K562 (cell line): ENCODE data around the gene ESX1. TPM values are rescaled to one million over a fixed set of nuclear protein-coding genes. Genes with fewer than 3 reads are reported as not detected.

Experiments
- ATAC-seq: fragments of 200-7000 bp; cut with Tn5 transposase; 3 replicates; pipeline ENCODE4 v1.9.1; 2020; ENCODE audit warnings: moderate library complexity
- BruUV-seq: library from RNA; stranded (reverse); fragments of 400-500 nt; replicated peaks from 2 replicates; lab custom pipeline; 2021; lab: Mats Ljungman, UMichigan
- CTCF ChIA-PET: fragments of 300-600 bp; formaldehyde crosslinking; extraction: SDS; loops from one replicate; lab custom pipeline; 2021; ENCODE audit warnings: low intra/inter-chr PET ratio; lab: Yijun Ruan, JAX
- POLR2A ChIA-PET: fragments of 300-600, 350-650 bp; sonication (Branson Sonifier 250); formaldehyde crosslinking; extraction: SDS; loops from one replicate; lab custom pipeline; 2021; ENCODE audit warnings: antibody characterized with exemption, inconsistent platforms; lab: Yijun Ruan, JAX
- DNase-seq, 4 experiments: peaks; one replicate each; pipeline versions ENCODE4 v3.0.0 to v3.0.0-alpha.2; 2011 to 2018; ENCODE audit warnings: low spot score in 3 of 4, mixed read lengths in 3 of 4; ENCODE audit errors: extremely low read depth in 1 of 4
- FAIRE-seq: peaks from 2 replicates; lab custom pipeline; 2011; peaks lifted over from hg19 to GRCh38; lab: Jason Lieb, UNC
- H2AFZ ChIP-seq: 2 replicates; pipeline ENCODE4 v1.6.0; 2011; ENCODE audit warnings: low read depth, low read length, control low read depth, inconsistent platforms
- H3K27ac ChIP-seq: fragments of 200-600 bp; 3 replicates; pipeline ENCODE4 v1.8.0; 2011; ENCODE audit warnings: low read depth, mild to moderate bottlenecking, control low read depth, inconsistent platforms, low read length, moderate library complexity, mixed read lengths; ENCODE audit errors: extremely low read depth
- H3K27me3 ChIP-seq, 2 experiments: fragments of 300-600 bp in 1 of 2; 2 replicates in 1 of 2; 3 replicates in 1 of 2; pipeline versions ENCODE4 v1.6.0 to v1.8.0; 2011; ENCODE audit warnings: inconsistent platforms in 2 of 2, low read length in 2 of 2, mild to moderate bottlenecking in 1 of 2, mixed read lengths in 1 of 2, moderate library complexity in 1 of 2; ENCODE audit not compliant: control insufficient read depth in 2 of 2, insufficient read depth in 2 of 2
- H3K36me3 ChIP-seq: fragments of 300-600 bp; 3 replicates; pipeline ENCODE4 v1.8.0; 2011; ENCODE audit warnings: mild to moderate bottlenecking, low read length, inconsistent platforms; ENCODE audit not compliant: control insufficient read depth, insufficient read depth
- H3K4me1 ChIP-seq, 2 experiments: fragments of 200-600 bp in 1 of 2; replicated peaks in 1 of 2; 2 replicates in 1 of 2; 3 replicates in 1 of 2; pipeline versions ENCODE4 v1.5.1 to v1.8.0; 2011; ENCODE audit warnings: inconsistent platforms in 2 of 2, low read length in 2 of 2, mild to moderate bottlenecking in 1 of 2, mixed read lengths in 1 of 2, moderate library complexity in 1 of 2; ENCODE audit not compliant: control insufficient read depth in 2 of 2, insufficient read depth in 2 of 2
- H3K4me2 ChIP-seq: 2 replicates; pipeline ENCODE4 v1.6.1; 2011; ENCODE audit warnings: low read length, control low read depth, inconsistent platforms, mixed read lengths; ENCODE audit not compliant: insufficient read depth
- H3K4me3 ChIP-seq: fragments of 200-600 bp; sonication (generic), shearing (Covaris generic); 2 replicates; pipeline ENCODE4 v1.5.1; 2016; ENCODE audit warnings: control low read depth, inconsistent platforms
- H3K79me2 ChIP-seq: fragments of 200-600 bp; 3 replicates; pipeline ENCODE4 v1.8.0; 2011; ENCODE audit warnings: low read length, inconsistent platforms; ENCODE audit not compliant: control insufficient read depth, insufficient read depth
- H3K9ac ChIP-seq, 2 experiments: 2 replicates each; pipeline versions ENCODE4 v1.6.0 to v1.6.1; 2011; ENCODE audit warnings: low read depth in 2 of 2, low read length in 2 of 2, control low read depth in 1 of 2, inconsistent platforms in 1 of 2, mild to moderate bottlenecking in 1 of 2, mixed read lengths in 1 of 2; ENCODE audit not compliant: insufficient read depth in 1 of 2
- H3K9me1 ChIP-seq: one replicate; pipeline ENCODE4 v1.6.0; 2011; ENCODE audit warnings: inconsistent platforms, mild to moderate bottlenecking, low read length, moderate library complexity; ENCODE audit not compliant: control insufficient read depth, insufficient read depth
- H3K9me3 ChIP-seq: replicated peaks from 2 replicates; pipeline ENCODE4 v1.5.1; 2011; ENCODE audit warnings: low read depth, low read length, inconsistent platforms; ENCODE audit not compliant: control insufficient read depth, insufficient read depth
- H4K20me1 ChIP-seq: replicated peaks from 2 replicates; pipeline ENCODE4 v1.6.1; 2011; ENCODE audit warnings: low read length, inconsistent platforms, mixed read lengths; ENCODE audit not compliant: control insufficient read depth, insufficient read depth
- AFF4 ChIP-seq: sonication (generic); formaldehyde crosslinking; IDR thresholded peaks from 2 replicates; pipeline ENCODE4 v1.8.0; 2023; ENCODE audit warnings: mild to moderate bottlenecking, missing genetic modification reagents
- BRD9 ChIP-seq: fragments of 450-650 bp; IDR thresholded peaks from 2 replicates; pipeline ENCODE4 v1.6.1; 2018; ENCODE audit warnings: low read depth; ENCODE audit not compliant: partially characterized antibody
- EHMT2 ChIP-seq: fragments of 450-650 bp; IDR thresholded peaks from 2 replicates; pipeline ENCODE4 v1.6.1; 2018; ENCODE audit warnings: antibody characterized with exemption
- EP300 ChIP-seq: IDR thresholded peaks from 2 replicates; pipeline ENCODE4 v1.6.1; 2012; ENCODE audit warnings: low read length, improper control_type of control experiment
- NCOA6 ChIP-seq: fragments of 450-650 bp; IDR thresholded peaks from 2 replicates; pipeline ENCODE4 v1.6.1; 2017; ENCODE audit warnings: mild to moderate bottlenecking
- RBM34 ChIP-seq: fragments of 200-400 bp; formaldehyde crosslinking; IDR thresholded peaks from 2 replicates; pipeline ENCODE4 v1.6.1; 2018; ENCODE audit warnings: low read length, borderline replicate concordance; ENCODE audit not compliant: insufficient read depth
- SIN3B ChIP-seq: fragments of 450-650 bp; IDR thresholded peaks from 2 replicates; pipeline ENCODE4 v1.6.1; 2017; ENCODE audit warnings: low read depth, mild to moderate bottlenecking, moderate library complexity
- ZNF561 ChIP-seq: fragments of 450-650 bp; formaldehyde crosslinking; conservative IDR thresholded peaks from 2 replicates; pipeline ENCODE4 v1.4.0; 2020; ENCODE audit warnings: mild to moderate bottlenecking, moderate library complexity
- WGBS: fragments of 100-300 bp; shearing (Covaris generic); methylation state at CpG from one replicate; pipeline ENCODE4 v1.1.6; 2016; ENCODE audit warnings: low coverage, mixed read lengths; ENCODE audit not compliant: insufficient coverage; ENCODE audit errors: missing lambda C conversion rate; 5-methylcytosine and 5-hydroxymethylcytosine counted together
- in situ Hi-C: fragments of 300-500 bp; cut with MboI; formaldehyde crosslinking; loops from 4 replicates; pipeline ENCODE4 v1.15.0; 2018; ENCODE audit warnings: inconsistent platforms, mixed read lengths
- intact Hi-C: fragments of 100-400 bp; cut with micrococcal nuclease; formaldehyde crosslinking; loops from 2 replicates; pipeline ENCODE4 v1.14.2; 2022
- polyA plus RNA-seq, 8 experiments: library from polyadenylated mRNA; depleted of rRNA in 4 of 8; stranded (reverse) in 5 of 8; unstranded in 3 of 8; fragments of >200 nt; fragmentation: Nextera tagmentation in 2 of 8; fragmentation: Illumina TruSeq in 1 of 8; extraction: Ambion mirVana in 2 of 8; extraction: Trizol in 1 of 8; gene quantifications; 2 replicates each; pipeline versions ENCODE4 v1.2.1 to v1.2.3, GENCODE V29; 2011 to 2014; ENCODE audit warnings: inconsistent platforms in 1 of 8, missing spikeins in 1 of 8
- total RNA-seq, 7 experiments: library from RNA; depleted of rRNA in 6 of 7; stranded (reverse); fragments of >200 nt in 6 of 7; fragmentation: Illumina TruSeq in 2 of 7; extraction: Trizol in 2 of 7; gene quantifications; 2 replicates each; pipeline versions ENCODE4 v1.2.1 to v1.2.3, GENCODE V29; 2011 to 2021; ENCODE audit warnings: low replicate concordance in 1 of 7
- TF ChIP-seq, protein P1 (sequence below), 3 experiments: IDR thresholded peaks in 2 of 3; conservative IDR thresholded peaks in 1 of 3; 2 replicates each; pipeline ENCODE4 v1.5.1; 2011 to 2012; ENCODE audit warnings: low read length in 3 of 3, mild to moderate bottlenecking in 3 of 3, control low read depth in 2 of 3, improper control_type of control experiment in 1 of 3, inconsistent platforms in 1 of 3, low read depth in 1 of 3, mixed read lengths in 1 of 3, moderate library complexity in 1 of 3; ENCODE audit not compliant: insufficient read depth in 2 of 3

ESX1 gene
- total and polyA plus RNA-seq, 9 of the 15 experiments (the other 6 are each of a cell fraction or from before 2014, with no cell fraction given), result not detected

GRCh38 chrX:104211187-104211586, 43.5 kb downstream of the ESX1 start:
- Histone ChIP-seq H3K27ac (no peak overlapping the region), H3K9me1 (no peaks in the 10 kb centered on the region), H3K36me3 (no peaks in the 10 kb centered on the region), H3K9ac (no peak overlapping the region), H2AFZ (no peak overlapping the region), H3K4me3 (no peak overlapping the region), H3K79me2 (no peaks in the 10 kb centered on the region), H3K27me3 (no peaks in the 10 kb centered on the region), H3K4me1 (no peaks in the 10 kb centered on the region), H4K20me1 (no peaks in the 10 kb centered on the region), H3K9me3 (no peaks in the 10 kb centered on the region), H3K4me2 (no peak overlapping the region)
- TF ChIP-seq ZNF561 (CRISPR knock-in tag), result no peak
- TF ChIP-seq RBM34, result no peak
- TF ChIP-seq, protein P1, sequence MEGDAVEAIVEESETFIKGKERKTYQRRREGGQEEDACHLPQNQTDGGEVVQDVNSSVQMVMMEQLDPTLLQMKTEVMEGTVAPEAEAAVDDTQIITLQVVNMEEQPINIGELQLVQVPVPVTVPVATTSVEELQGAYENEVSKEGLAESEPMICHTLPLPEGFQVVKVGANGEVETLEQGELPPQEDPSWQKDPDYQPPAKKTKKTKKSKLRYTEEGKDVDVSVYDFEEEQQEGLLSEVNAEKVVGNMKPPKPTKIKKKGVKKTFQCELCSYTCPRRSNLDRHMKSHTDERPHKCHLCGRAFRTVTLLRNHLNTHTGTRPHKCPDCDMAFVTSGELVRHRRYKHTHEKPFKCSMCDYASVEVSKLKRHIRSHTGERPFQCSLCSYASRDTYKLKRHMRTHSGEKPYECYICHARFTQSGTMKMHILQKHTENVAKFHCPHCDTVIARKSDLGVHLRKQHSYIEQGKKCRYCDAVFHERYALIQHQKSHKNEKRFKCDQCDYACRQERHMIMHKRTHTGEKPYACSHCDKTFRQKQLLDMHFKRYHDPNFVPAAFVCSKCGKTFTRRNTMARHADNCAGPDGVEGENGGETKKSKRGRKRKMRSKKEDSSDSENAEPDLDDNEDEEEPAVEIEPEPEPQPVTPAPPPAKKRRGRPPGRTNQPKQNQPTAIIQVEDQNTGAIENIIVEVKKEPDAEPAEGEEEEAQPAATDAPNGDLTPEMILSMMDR (IDR thresholded peaks at IDR 0.05 in 2 of 3, conservative IDR thresholded peaks at IDR 0.05 in 1 of 3; ENCODE audit: insufficient read depth in 2 of 3, low read depth in 1 of 3, low read length in 3 of 3), result no peak
- TF ChIP-seq SIN3B, result no peak
- no peak for TF ChIP-seq NCOA6
- no peak for TF ChIP-seq AFF4 (CRISPR knock-in tag)
- TF ChIP-seq EHMT2, result no peak
- no peak for TF ChIP-seq BRD9
- no peak for TF ChIP-seq EP300
- intact Hi-C loops, result no loop called here
- in situ Hi-C loops, result no loop called here
- WGBS, result 8% methylated on average over 4 of the region's 5 CpGs
- BruUV-seq, result no TSS peak
- ATAC-seq (no peak), FAIRE-seq (no peak), DNase-seq (no peak)
- ChIA-PET POLR2A (interaction anchor here (0.7 kb wide), 1 partner anchor 14 kb away, joined by 6 read pairs; no protein-coding TSS in a partner anchor), CTCF (no interaction called here)
